Measurements from ENCODE around the gene ZFP62. TPM values are rescaled to one million over a fixed set of nuclear protein-coding genes. Genes with fewer than 3 reads are reported as not detected.
A peak's percentile ranks its signal among the peaks of the same experiment; 100 is the strongest.

The ZFP62 gene
- total RNA-seq, 1 donor from 2014 or later: 14.5 TPM

GRCh38 chr5:180837478-180837877, 23.6 kb downstream of the ZFP62 start:
- Mint-ChIP-seq H3K4me1 (ENCODE audit: low read depth, unreplicated experiment) (peaks cover 1% of the 10 kb centered on the region), H3K36me3 (ENCODE audit: low read depth, unreplicated experiment) (peaks cover 9% of the 10 kb centered on the region), H3K27ac (ENCODE audit: unreplicated experiment) (no peak overlapping the region), H3K9me3 (ENCODE audit: unreplicated experiment) (peaks cover 5% of the 10 kb centered on the region), H3K4me3 (ENCODE audit: unreplicated experiment) (no peak overlapping the region), H3K27me3 (ENCODE audit: low read depth, unreplicated experiment) (no peaks in the 10 kb centered on the region)
- TF ChIP-seq EZH2 (IDR thresholded peaks at IDR 0.05; ENCODE audit: insufficient read depth, low read length): no peak
- no peak for TF ChIP-seq CTCF (IDR thresholded peaks at IDR 0.05; ENCODE audit: insufficient read depth, low read depth, low read length)
- H3K4me1 ChIP-seq (ENCODE audit: insufficient read depth, low read length): no peaks in the 10 kb centered on the region
- no peaks in the 10 kb centered on the region for H3K36me3 ChIP-seq (ENCODE audit: insufficient read depth, low read length)
- FAIRE-seq (no peak), DNase-seq (ENCODE audit: low read depth) (no peak)
- no peak overlapping the region for H3K27ac ChIP-seq (ENCODE audit: low read depth, low read length)
- no peaks in the 10 kb centered on the region for H3K27me3 ChIP-seq (ENCODE audit: insufficient read depth, low read length)
- H3K4me2 ChIP-seq (ENCODE audit: low read length): no peak overlapping the region
- no peaks in the 10 kb centered on the region for H3K79me2 ChIP-seq (ENCODE audit: insufficient read depth, low read length)
- H3K9me3 ChIP-seq (ENCODE audit: insufficient read depth, low read depth, low read length): no peaks in the 10 kb centered on the region
- H4K20me1 ChIP-seq (ENCODE audit: insufficient read depth, low read length): no peaks in the 10 kb centered on the region
- H3K9ac ChIP-seq (ENCODE audit: low read length): no peak overlapping the region
- H2AFZ ChIP-seq (ENCODE audit: low read depth, low read length): no peak overlapping the region
- H3K4me3 ChIP-seq (ENCODE audit: insufficient read depth, low read depth, low read length): no peak overlapping the region

GRCh38 chr5:180832638-180833068, 28.4 kb downstream of the ZFP62 start:
- Histone ChIP-seq H3K9me3 (ENCODE audit: insufficient read depth, low read depth, low read length) (no peaks in the 10 kb centered on the region), H2AFZ (ENCODE audit: low read depth, low read length) (no peak overlapping the region), H3K27me3 (ENCODE audit: insufficient read depth, low read length) (no peaks in the 10 kb centered on the region), H3K4me1 (ENCODE audit: insufficient read depth, low read length) (peaks cover 6% of the 10 kb centered on the region), H3K27ac (ENCODE audit: low read depth, low read length) (no peak overlapping the region), H3K36me3 (ENCODE audit: insufficient read depth, low read length) (no peaks in the 10 kb centered on the region), H4K20me1 (ENCODE audit: insufficient read depth, low read length) (no peaks in the 10 kb centered on the region), H3K9ac (ENCODE audit: low read length) (no peak overlapping the region), H3K4me3 (ENCODE audit: insufficient read depth, low read depth, low read length) (no peak overlapping the region), H3K79me2 (ENCODE audit: insufficient read depth, low read length) (peaks cover 10% of the 10 kb centered on the region), H3K4me2 (ENCODE audit: low read length) (peak overlapping the region; percentile 93)
- Mint-ChIP-seq H3K4me1 (ENCODE audit: low read depth, unreplicated experiment) (peaks cover 4% of the 10 kb centered on the region), H3K9me3 (ENCODE audit: unreplicated experiment) (peaks cover 15% of the 10 kb centered on the region), H3K27me3 (ENCODE audit: low read depth, unreplicated experiment) (no peaks in the 10 kb centered on the region), H3K4me3 (ENCODE audit: unreplicated experiment) (peak overlapping the region; percentile 97), H3K27ac (ENCODE audit: unreplicated experiment) (peak overlapping the region; percentile 47), H3K36me3 (ENCODE audit: low read depth, unreplicated experiment) (peaks cover 18% of the 10 kb centered on the region)
- FAIRE-seq: no peak
- DNase-seq (ENCODE audit: low read depth): no peak
- no peak for TF ChIP-seq CTCF (IDR thresholded peaks at IDR 0.05; ENCODE audit: insufficient read depth, low read depth, low read length)
- TF ChIP-seq EZH2 (IDR thresholded peaks at IDR 0.05; ENCODE audit: insufficient read depth, low read length): no peak

All from astrocyte (in vitro differentiated cells and primary cell).